OCI-LY1 (cell line): Measurements from ENCODE around the gene ARAF.

ENCODE experiments used
- H2AFZ ChIP-seq: fragments of 200-600 bp; sonication (generic), shearing (Covaris generic); 2 replicates; pipeline ENCODE4 v1.6.0; 2014; ENCODE audit warnings: antibody characterized with exemption, mild to moderate bottlenecking, low read length
- H3F3A ChIP-seq: fragments of 200-600 bp; sonication (generic), shearing (Covaris generic); 2 replicates; pipeline ENCODE4 v1.6.0; 2014; ENCODE audit warnings: mild to moderate bottlenecking, antibody characterized with exemption, low read length, moderate library complexity; ENCODE audit not compliant: insufficient read depth
- H3K27ac ChIP-seq: fragments of 200-600 bp; sonication (generic); 2 replicates; pipeline ENCODE4 v1.5.1; 2014; ENCODE audit warnings: low read length, mixed run types, mild to moderate bottlenecking, low read depth; ENCODE audit not compliant: poor library complexity, severe bottlenecking
- H3K27me3 ChIP-seq: fragments of 200-600 bp; sonication (generic); 2 replicates; pipeline ENCODE4 v1.6.0; 2014; ENCODE audit warnings: antibody characterized with exemption, mild to moderate bottlenecking, low read length, moderate library complexity; ENCODE audit not compliant: insufficient read depth
- H3K36me3 ChIP-seq: fragments of 200-600 bp; sonication (generic); 2 replicates; pipeline ENCODE4 v1.6.1; 2014; ENCODE audit warnings: mild to moderate bottlenecking, antibody characterized with exemption, low read length, moderate library complexity, mixed read lengths; ENCODE audit not compliant: insufficient read depth
- H3K4me1 ChIP-seq: fragments of 200-600 bp; sonication (generic); 2 replicates; pipeline ENCODE4 v1.5.1; 2014; ENCODE audit warnings: mild to moderate bottlenecking, low read length, moderate library complexity; ENCODE audit not compliant: insufficient read depth, severe bottlenecking
- H3K4me2 ChIP-seq: fragments of 200-600 bp; sonication (generic), shearing (Covaris generic); 2 replicates; pipeline ENCODE4 v1.6.1; 2014; ENCODE audit warnings: low read length
- H3K4me3 ChIP-seq: fragments of 200-600 bp; sonication (generic); 2 replicates; pipeline ENCODE4 v1.5.1; 2014; ENCODE audit warnings: low read length, low read depth, mild to moderate bottlenecking, mixed read lengths; ENCODE audit not compliant: poor library complexity, severe bottlenecking
- H3K79me2 ChIP-seq: fragments of 200-600 bp; shearing (Covaris generic); 2 replicates; pipeline ENCODE4 v1.6.1; 2016; ENCODE audit warnings: mixed run types, low read length, mixed read lengths; ENCODE audit not compliant: insufficient read depth
- H3K9ac ChIP-seq: fragments of 200-600 bp; sonication (generic), shearing (Covaris generic); 2 replicates; pipeline ENCODE4 v1.6.1; 2014; ENCODE audit warnings: mild to moderate bottlenecking, low read length, mixed read lengths
- H3K9me2 ChIP-seq: fragments of 200-600 bp; sonication (generic), shearing (Covaris generic); 2 replicates; pipeline ENCODE4 v1.6.1; 2014; ENCODE audit warnings: low read depth, mild to moderate bottlenecking, low read length, mixed read lengths
- H3K9me3 ChIP-seq: fragments of 200-600 bp; shearing (Covaris generic); 2 replicates; pipeline ENCODE4 v1.6.1; 2014; ENCODE audit warnings: low read length, mixed read lengths
- H4K20me1 ChIP-seq: fragments of 200-600 bp; sonication (generic), shearing (Covaris generic); 2 replicates; pipeline ENCODE4 v1.6.0; 2016; ENCODE audit warnings: mild to moderate bottlenecking, low read length; ENCODE audit not compliant: insufficient read depth
- CTCF ChIP-seq: fragments of 200-600 bp; sonication (generic), shearing (Covaris generic); IDR thresholded peaks from 2 replicates; pipeline ENCODE4 v1.5.1; 2017; ENCODE audit warnings: mild to moderate bottlenecking, antibody characterized with exemption, low read length, moderate library complexity, mixed read lengths
- EZH2 ChIP-seq: fragments of 200-600 bp; sonication (generic), shearing (Covaris generic); IDR thresholded peaks from 2 replicates; pipeline ENCODE4 v1.8.0; 2017; ENCODE audit warnings: borderline replicate concordance, mixed run types, mild to moderate bottlenecking, antibody characterized with exemption, low read length, moderate library complexity, mixed read lengths

ARAF gene

DNA sequence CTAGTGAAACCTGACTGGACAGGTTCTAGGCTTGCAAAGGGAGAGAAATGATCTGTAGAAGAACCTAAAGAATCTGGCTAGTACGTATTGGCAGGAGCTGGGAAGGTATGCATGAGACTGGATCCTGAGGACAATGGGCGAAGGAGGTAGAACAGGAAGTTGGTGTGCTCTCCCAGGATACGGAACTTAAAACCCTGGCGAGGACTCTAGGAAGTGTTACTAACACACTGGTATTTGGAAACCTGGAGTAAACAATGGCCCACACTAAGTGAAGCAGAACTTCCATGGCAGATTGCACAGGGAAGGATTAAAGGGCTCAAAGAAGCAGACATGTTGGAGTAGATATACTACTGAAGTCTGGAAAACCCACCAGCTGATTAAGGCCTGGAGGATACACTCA, 49.5 kb downstream of the ARAF start:
- Histone ChIP-seq H3K27me3 (no peaks in the 10 kb centered on the region), H3K9ac (no peak overlapping the region), H3F3A (no peaks in the 10 kb centered on the region), H3K9me3 (no peaks in the 10 kb centered on the region), H3K4me2 (no peak overlapping the region), H3K27ac (no peak overlapping the region), H4K20me1 (no peaks in the 10 kb centered on the region), H2AFZ (no peak overlapping the region), H3K79me2 (no peaks in the 10 kb centered on the region), H3K4me3 (no peak overlapping the region), H3K9me2 (no peaks in the 10 kb centered on the region), H3K36me3 (no peaks in the 10 kb centered on the region), H3K4me1 (no peaks in the 10 kb centered on the region)
- TF ChIP-seq EZH2 (no peak), CTCF (no peak)

- no peak overlapping the region for H3K9ac ChIP-seq
- H3F3A ChIP-seq: no peaks in the 10 kb centered on the region
- no peak overlapping the region for H3K27ac ChIP-seq
- H3K4me2 ChIP-seq: no peak overlapping the region
- H3K27me3 ChIP-seq: no peaks in the 10 kb centered on the region
- no peak for TF ChIP-seq EZH2
- no peak for TF ChIP-seq CTCF
- H4K20me1 ChIP-seq: no peaks in the 10 kb centered on the region
- no peak overlapping the region for H3K4me3 ChIP-seq
- no peak overlapping the region for H2AFZ ChIP-seq
- no peaks in the 10 kb centered on the region for H3K9me2 ChIP-seq
- H3K79me2 ChIP-seq: no peaks in the 10 kb centered on the region
- no peaks in the 10 kb centered on the region for H3K9me3 ChIP-seq
- H3K36me3 ChIP-seq: no peaks in the 10 kb centered on the region
- H3K4me1 ChIP-seq: no peaks in the 10 kb centered on the region
Measured at GRCh38 chrX:47611489-47611888, 50.5 kb downstream of the ARAF start.

DNA sequence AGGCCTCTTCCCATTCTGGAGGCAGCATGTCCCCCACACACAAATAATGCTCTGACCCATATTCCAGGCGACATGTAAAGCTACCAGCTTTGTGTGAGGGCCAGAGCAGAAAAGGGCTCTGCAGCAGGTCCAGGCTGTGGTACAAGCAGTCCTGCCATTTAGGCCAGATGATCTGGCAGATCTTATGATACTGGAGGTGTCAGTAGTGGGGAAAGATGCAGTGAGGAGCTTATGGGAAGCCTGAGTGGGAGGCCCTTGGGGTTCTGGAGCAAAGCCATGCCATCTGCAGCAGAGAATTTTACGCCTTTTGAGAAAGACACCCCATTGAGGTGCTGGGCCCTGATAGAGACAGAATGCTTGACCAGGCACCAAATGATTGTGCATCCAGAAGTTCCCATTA, 50.9 kb downstream of the ARAF start:
- no peak overlapping the region for H2AFZ ChIP-seq

More for the DNA sequence above, 50.9 kb downstream of the ARAF start:
- TF ChIP-seq EZH2 (no peak), CTCF (no peak)
- no peaks in the 10 kb centered on the region for H3K79me2 ChIP-seq
- no peaks in the 10 kb centered on the region for H3K9me2 ChIP-seq
- no peak overlapping the region for H3K27ac ChIP-seq
- no peak overlapping the region for H3K4me2 ChIP-seq
- H4K20me1 ChIP-seq: no peaks in the 10 kb centered on the region
- no peaks in the 10 kb centered on the region for H3K4me1 ChIP-seq
- H3K9me3 ChIP-seq: no peaks in the 10 kb centered on the region
- no peak overlapping the region for H3K9ac ChIP-seq
- H3K27me3 ChIP-seq: no peaks in the 10 kb centered on the region
- no peak overlapping the region for H3K4me3 ChIP-seq
- H3K36me3 ChIP-seq: no peaks in the 10 kb centered on the region
- H3F3A ChIP-seq: no peaks in the 10 kb centered on the region
